ENCODE data around the gene TIMM8B. TPM values are rescaled to one million over a fixed set of nuclear protein-coding genes. Genes with fewer than 3 reads are reported as not detected.

TIMM8B gene
- total RNA-seq, 1 donor from 2014 or later, result 56.3 TPM

DNA sequence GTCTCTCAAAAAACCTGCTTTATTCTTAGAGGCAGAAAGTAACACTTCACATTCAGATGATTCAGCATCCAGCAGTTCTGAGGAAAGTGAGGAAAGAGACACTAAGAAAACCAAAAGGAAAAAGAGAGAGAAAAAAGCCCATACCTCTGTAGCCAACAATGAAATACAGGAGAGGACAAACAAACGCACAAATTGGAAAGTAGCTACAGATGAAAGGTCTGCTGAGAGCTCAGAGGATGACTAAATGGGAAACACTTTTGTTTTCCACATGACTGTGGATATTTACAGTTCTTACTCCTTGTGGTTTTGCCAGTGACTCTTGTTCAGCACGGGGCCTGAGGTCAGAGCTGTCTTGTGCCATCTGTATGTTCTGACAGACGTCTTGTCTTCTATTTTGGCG, 3.8 kb downstream of the TIMM8B start:
- Mint-ChIP-seq H3K9me3 (ENCODE audit: low read depth) (no peaks in the 10 kb centered on the region), H3K36me3 (ENCODE audit: low read depth) (peaks cover 24% of the 10 kb centered on the region), H3K4me3 (ENCODE audit: unreplicated experiment) (no peak overlapping the region), H3K27me3 (ENCODE audit: low read depth) (no peaks in the 10 kb centered on the region), H3K4me1 (ENCODE audit: low read depth) (peaks cover 27% of the 10 kb centered on the region), H3K27ac (ENCODE audit: unreplicated experiment) (peak overlapping the region; percentile 30)
- TF ChIP-seq, protein P1, sequence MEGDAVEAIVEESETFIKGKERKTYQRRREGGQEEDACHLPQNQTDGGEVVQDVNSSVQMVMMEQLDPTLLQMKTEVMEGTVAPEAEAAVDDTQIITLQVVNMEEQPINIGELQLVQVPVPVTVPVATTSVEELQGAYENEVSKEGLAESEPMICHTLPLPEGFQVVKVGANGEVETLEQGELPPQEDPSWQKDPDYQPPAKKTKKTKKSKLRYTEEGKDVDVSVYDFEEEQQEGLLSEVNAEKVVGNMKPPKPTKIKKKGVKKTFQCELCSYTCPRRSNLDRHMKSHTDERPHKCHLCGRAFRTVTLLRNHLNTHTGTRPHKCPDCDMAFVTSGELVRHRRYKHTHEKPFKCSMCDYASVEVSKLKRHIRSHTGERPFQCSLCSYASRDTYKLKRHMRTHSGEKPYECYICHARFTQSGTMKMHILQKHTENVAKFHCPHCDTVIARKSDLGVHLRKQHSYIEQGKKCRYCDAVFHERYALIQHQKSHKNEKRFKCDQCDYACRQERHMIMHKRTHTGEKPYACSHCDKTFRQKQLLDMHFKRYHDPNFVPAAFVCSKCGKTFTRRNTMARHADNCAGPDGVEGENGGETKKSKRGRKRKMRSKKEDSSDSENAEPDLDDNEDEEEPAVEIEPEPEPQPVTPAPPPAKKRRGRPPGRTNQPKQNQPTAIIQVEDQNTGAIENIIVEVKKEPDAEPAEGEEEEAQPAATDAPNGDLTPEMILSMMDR (IDR thresholded peaks at IDR 0.05), result no peak
- DNase-seq (ENCODE audit: low spot score), result no peak

DNA sequence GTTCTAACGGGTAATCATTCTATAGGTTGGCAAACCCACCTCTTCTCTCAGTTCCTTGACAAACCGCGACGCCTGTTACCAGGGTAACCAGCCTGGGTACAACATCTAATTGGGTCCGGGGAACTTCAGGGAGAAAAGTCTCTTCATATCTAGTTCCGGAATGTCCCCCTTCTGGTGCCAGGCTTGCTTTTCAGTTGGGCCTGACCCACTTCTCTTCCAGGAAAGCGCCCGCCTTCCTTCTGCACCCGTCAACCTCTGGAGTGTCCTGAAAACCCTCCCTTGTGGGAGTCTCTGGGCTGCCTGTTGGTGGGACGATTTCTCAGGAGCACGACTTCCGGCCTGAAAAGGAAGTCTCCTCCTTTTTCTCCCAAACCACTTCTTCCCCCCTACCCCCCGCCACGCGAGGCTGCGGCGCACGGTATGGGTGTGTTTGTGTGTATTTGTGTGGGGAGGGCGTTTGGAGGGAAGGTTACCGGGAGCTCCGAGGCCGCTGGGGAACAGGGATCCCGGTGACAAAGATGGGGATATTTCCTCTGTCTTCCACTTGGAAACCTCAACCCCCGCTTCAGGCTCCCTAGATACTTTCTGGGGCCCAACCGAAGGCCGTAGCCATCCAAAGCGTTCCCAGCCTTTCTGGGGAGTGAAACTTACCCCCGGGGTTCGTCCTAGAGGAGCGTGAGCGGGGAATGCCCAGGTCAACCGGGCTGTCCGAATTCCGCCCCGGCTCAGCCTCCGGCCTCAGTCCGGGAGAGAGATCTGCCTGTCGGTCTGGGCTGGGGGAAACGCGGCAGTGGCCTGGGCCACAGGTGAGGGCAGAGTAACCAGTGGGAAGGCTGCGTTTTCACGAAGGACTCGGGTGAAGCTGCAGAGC, 12.4 kb downstream of the TIMM8B start, which contains the start of the genes NKAPD1 and PIH1D2:
NKAPD1 (plus strand) TSS at position 359 of the 871 bp plus-strand sequence. CDS start 1,276 bp downstream, outside the sequence.
PIH1D2 (minus strand) TSS at position 77 of the 871 bp plus-strand sequence. CDS start 843 bp downstream, outside the sequence.
- Mint-ChIP-seq H3K27ac (ENCODE audit: unreplicated experiment) (peak within 1 kb of the TSS; percentile 99), H3K9me3 (ENCODE audit: low read depth) (no peaks in the 10 kb centered on the region), H3K4me3 (ENCODE audit: unreplicated experiment) (peak within 1 kb of the TSS; percentile 90), H3K27me3 (ENCODE audit: low read depth) (no peaks in the 10 kb centered on the region), H3K36me3 (ENCODE audit: low read depth) (peaks cover 12% of the 10 kb centered on the region), H3K4me1 (ENCODE audit: low read depth) (peaks cover 31% of the 10 kb centered on the region)
- no peak for DNase-seq (ENCODE audit: low spot score)
- TF ChIP-seq, protein P1 (IDR thresholded peaks at IDR 0.05), result peak; percentile 50

DNA sequence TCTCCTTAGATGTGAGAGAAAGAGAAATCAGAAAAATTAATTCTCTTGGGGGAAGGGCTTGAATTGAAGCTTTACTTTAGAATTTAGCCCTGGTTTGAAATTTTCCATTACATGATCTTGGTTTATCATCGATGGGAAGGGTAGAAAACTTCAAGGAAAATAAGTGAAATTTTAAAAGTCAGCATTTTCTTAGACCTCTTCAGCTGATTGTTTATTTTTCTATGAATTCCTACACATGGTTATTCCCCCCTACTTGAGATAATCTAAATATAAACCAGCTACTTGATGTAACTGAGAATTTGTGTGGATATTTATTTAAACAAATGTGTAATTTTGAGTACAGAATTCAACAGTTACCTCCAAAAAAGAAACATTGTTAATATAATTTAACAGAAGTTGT, 23.6 kb downstream of the TIMM8B start:
- Mint-ChIP-seq H3K9me3 (ENCODE audit: low read depth) (no peaks in the 10 kb centered on the region), H3K27me3 (ENCODE audit: low read depth) (no peaks in the 10 kb centered on the region), H3K27ac (ENCODE audit: unreplicated experiment) (no peak overlapping the region), H3K4me3 (ENCODE audit: unreplicated experiment) (no peak overlapping the region), H3K4me1 (ENCODE audit: low read depth) (peaks cover 7% of the 10 kb centered on the region), H3K36me3 (ENCODE audit: low read depth) (peaks cover 7% of the 10 kb centered on the region)
- DNase-seq (ENCODE audit: low spot score), result no peak
- TF ChIP-seq, protein P1 (IDR thresholded peaks at IDR 0.05), result no peak

DNA sequence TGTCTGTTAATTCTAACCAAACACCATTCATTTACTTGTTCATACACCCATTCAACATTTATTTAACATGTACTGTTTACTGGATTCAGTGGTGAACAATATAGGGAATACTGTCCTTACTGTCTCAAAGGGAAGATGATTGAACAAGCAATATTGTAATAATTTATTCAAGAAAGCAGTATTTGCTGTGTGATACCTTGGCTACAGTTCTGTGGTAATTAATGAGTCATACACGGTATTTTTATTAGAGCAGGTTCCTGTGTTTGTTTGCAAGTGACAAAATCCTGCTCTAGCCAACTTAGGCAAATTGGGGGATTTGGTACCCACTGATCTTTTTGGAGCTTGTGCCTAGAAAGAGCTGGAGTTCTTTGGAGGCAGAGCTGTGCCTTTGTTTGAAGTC, 28.5 kb downstream of the TIMM8B start:
- TF ChIP-seq, protein P1 (IDR thresholded peaks at IDR 0.05), result no peak
- peaks cover 6% of the 10 kb centered on the region for H3K4me1 Mint-ChIP-seq (ENCODE audit: low read depth)
- peaks cover 11% of the 10 kb centered on the region for H3K36me3 Mint-ChIP-seq (ENCODE audit: low read depth)
- H3K9me3 Mint-ChIP-seq (ENCODE audit: low read depth), result no peaks in the 10 kb centered on the region
- no peak overlapping the region for H3K4me3 Mint-ChIP-seq (ENCODE audit: unreplicated experiment)
- no peak for DNase-seq (ENCODE audit: low spot score)
- H3K27me3 Mint-ChIP-seq (ENCODE audit: low read depth), result no peaks in the 10 kb centered on the region
- H3K27ac Mint-ChIP-seq (ENCODE audit: unreplicated experiment), result no peak overlapping the region

DNA sequence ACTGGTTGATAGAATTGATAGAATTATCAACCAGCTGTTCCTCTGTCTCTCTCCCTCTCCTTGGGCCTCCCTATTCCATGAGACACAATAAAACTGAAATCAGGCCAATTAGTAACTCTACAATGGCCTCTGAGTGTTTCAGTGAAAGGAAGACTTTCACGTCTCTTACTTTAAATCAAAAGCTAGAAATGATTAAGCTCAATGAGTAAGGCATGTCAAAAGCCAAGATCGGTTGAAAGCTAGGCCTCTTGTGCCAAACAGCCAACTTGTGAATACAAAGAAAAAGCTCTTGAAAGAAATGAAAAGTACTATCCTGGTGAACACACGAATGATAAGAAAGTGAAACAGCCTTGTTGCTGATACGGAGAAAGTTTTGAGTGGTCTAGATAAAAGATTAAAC, 29.4 kb downstream of the TIMM8B start:
- TF ChIP-seq, protein P1 (IDR thresholded peaks at IDR 0.05), result no peak
- Mint-ChIP-seq H3K4me3 (ENCODE audit: unreplicated experiment) (no peak overlapping the region), H3K9me3 (ENCODE audit: low read depth) (no peaks in the 10 kb centered on the region), H3K36me3 (ENCODE audit: low read depth) (peaks cover 8% of the 10 kb centered on the region), H3K27ac (ENCODE audit: unreplicated experiment) (no peak overlapping the region), H3K4me1 (ENCODE audit: low read depth) (no peaks in the 10 kb centered on the region), H3K27me3 (ENCODE audit: low read depth) (no peaks in the 10 kb centered on the region)
- DNase-seq (ENCODE audit: low spot score), result no peak

Measured in chondrocyte (in vitro differentiated cells).